Measurements from ENCODE around the gene FTL.

Gene FTL

GRCh38 chr19:48967346-48968178 lies 2.5 kb downstream of the FTL start:
- H3K9ac ChIP-seq (ENCODE audit: low read depth, low read length, poor library complexity) = peak overlapping the region; percentile 51
- H3K9me3 ChIP-seq (replicated peaks in 1 of 2; ENCODE audit: control insufficient read depth in 2 of 2, insufficient read depth in 1 of 2, low read depth in 1 of 2, low read length in 2 of 2) = peaks cover 0 to 8% of the 10 kb centered on the region in 2 donors
- peaks cover 23 to 55% of the 10 kb centered on the region in 2 donors for H3K36me3 ChIP-seq (replicated peaks in 1 of 2; ENCODE audit: control insufficient read depth in 2 of 2, insufficient read depth in 2 of 2, low read length in 2 of 2)
- H3K4ac ChIP-seq (ENCODE audit: low read length) = no peak overlapping the region
- no peak overlapping the region for H2AFZ ChIP-seq (ENCODE audit: low read length)
- H3K23ac ChIP-seq (ENCODE audit: low read depth, low read length, poor library complexity) = peak overlapping the region; percentile 75
- no peak overlapping the region for H4K91ac ChIP-seq (ENCODE audit: low read depth, low read length, poor library complexity)
- H3K18ac ChIP-seq (ENCODE audit: low read length) = no peak overlapping the region
- no peak overlapping the region for H4K8ac ChIP-seq (ENCODE audit: low read depth, low read length)
- peaks cover 17 to 18% of the 10 kb centered on the region in 2 donors for H3K4me1 ChIP-seq (ENCODE audit: control insufficient read depth in 2 of 2, insufficient read depth in 1 of 2, low read depth in 1 of 2, low read length in 2 of 2)
- no peak overlapping the region for H2BK15ac ChIP-seq (ENCODE audit: low read length)
- no peak overlapping the region for H2BK5ac ChIP-seq (ENCODE audit: low read length)
- no peak overlapping the region for H2AK5ac ChIP-seq (ENCODE audit: low read depth, low read length)
- H3K27me3 ChIP-seq (ENCODE audit: control insufficient read depth in 3 of 3, insufficient read depth in 3 of 3, low read depth in 1 of 3, low read length in 3 of 3) = no peaks in the 10 kb centered on the region
- no peak overlapping the region for H2BK120ac ChIP-seq (ENCODE audit: low read depth, low read length)
- H2BK12ac ChIP-seq (ENCODE audit: low read length) = no peak overlapping the region
- H3K27ac ChIP-seq (replicated peaks; ENCODE audit: low read length) = peak overlapping the region; percentile 6
- H3K14ac ChIP-seq (ENCODE audit: low read length) = no peak overlapping the region
- no CpG with 5 or more reads among the region's 14 CpGs for WGBS, 2 donors (ENCODE audit: extremely low coverage in 2 of 2, insufficient read length in 2 of 2, insufficient replicate concordance in 1 of 2)
- no peak for DNase-seq (ENCODE audit: low spot score)
- H3K79me1 ChIP-seq (ENCODE audit: low read depth, low read length) = peaks cover 3% of the 10 kb centered on the region
- no peak overlapping the region for H3K4me3 ChIP-seq (ENCODE audit: low read length in 2 of 2)
- no peak overlapping the region for H3K4me2 ChIP-seq (ENCODE audit: insufficient read depth, low read length, poor library complexity, severe bottlenecking)

DNA sequence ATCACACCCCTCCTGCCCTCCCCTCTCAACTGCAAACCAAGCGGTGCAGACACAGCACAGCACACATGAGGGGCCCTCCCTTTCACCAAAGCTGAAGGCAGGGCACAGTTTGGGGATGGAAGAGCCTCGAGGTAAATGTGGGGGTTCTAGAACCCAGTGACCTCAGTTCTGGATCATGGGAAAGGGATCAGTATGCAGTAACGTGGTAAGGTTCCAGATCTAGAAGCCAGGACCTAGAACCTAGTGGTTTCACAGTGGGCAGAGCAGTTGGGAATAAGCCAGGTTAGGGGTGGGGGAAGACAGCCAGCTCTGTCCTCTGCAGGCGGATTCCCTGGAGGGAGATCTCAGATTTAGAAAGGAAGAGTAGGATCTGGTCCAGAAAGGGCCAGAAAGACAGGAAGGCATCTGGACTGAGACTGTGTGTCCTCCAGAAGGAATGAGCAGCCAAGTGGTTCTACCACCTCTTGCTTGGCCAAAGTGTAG lies 3.1 kb downstream of the FTL start:
- H3K36me3 ChIP-seq (replicated peaks in 1 of 2; ENCODE audit: control insufficient read depth in 2 of 2, insufficient read depth in 2 of 2, low read length in 2 of 2) = peaks cover 25 to 61% of the 10 kb centered on the region in 2 donors

GRCh38 chr19:48968813-48969218 lies 3.7 kb downstream of the FTL start:
- H2BK15ac ChIP-seq (ENCODE audit: low read length) = no peak overlapping the region
- no peak overlapping the region for H3K27ac ChIP-seq (replicated peaks; ENCODE audit: low read length)
- WGBS, 2 donors (ENCODE audit: extremely low coverage in 2 of 2, insufficient read length in 2 of 2, insufficient replicate concordance in 1 of 2) = no CpG with 5 or more reads among the region's 15 CpGs
- H3K4me2 ChIP-seq (ENCODE audit: insufficient read depth, low read length, poor library complexity, severe bottlenecking) = no peak overlapping the region
- H3K9ac ChIP-seq (ENCODE audit: low read depth, low read length, poor library complexity) = no peak overlapping the region
- no peak overlapping the region for H3K4me3 ChIP-seq (ENCODE audit: low read length in 2 of 2)
- no peak overlapping the region for H2BK120ac ChIP-seq (ENCODE audit: low read depth, low read length)
- H3K36me3 ChIP-seq (replicated peaks in 1 of 2; ENCODE audit: control insufficient read depth in 2 of 2, insufficient read depth in 2 of 2, low read length in 2 of 2) = peaks cover 27 to 65% of the 10 kb centered on the region in 2 donors
- no peak overlapping the region for H3K18ac ChIP-seq (ENCODE audit: low read length)
- H3K4ac ChIP-seq (ENCODE audit: low read length) = no peak overlapping the region
- DNase-seq (ENCODE audit: low spot score) = no peak
- no peak overlapping the region for H2BK12ac ChIP-seq (ENCODE audit: low read length)
- H3K14ac ChIP-seq (ENCODE audit: low read length) = no peak overlapping the region
- peaks cover 0 to 8% of the 10 kb centered on the region in 2 donors for H3K9me3 ChIP-seq (replicated peaks in 1 of 2; ENCODE audit: control insufficient read depth in 2 of 2, insufficient read depth in 1 of 2, low read depth in 1 of 2, low read length in 2 of 2)
- H3K4me1 ChIP-seq (ENCODE audit: control insufficient read depth in 2 of 2, insufficient read depth in 1 of 2, low read depth in 1 of 2, low read length in 2 of 2) = peaks cover 8 to 11% of the 10 kb centered on the region in 2 donors
- H3K23ac ChIP-seq (ENCODE audit: low read depth, low read length, poor library complexity) = no peak overlapping the region
- no peak overlapping the region for H2AK5ac ChIP-seq (ENCODE audit: low read depth, low read length)
- no peak overlapping the region for H2AFZ ChIP-seq (ENCODE audit: low read length)
- H4K8ac ChIP-seq (ENCODE audit: low read depth, low read length) = no peak overlapping the region
- H2BK5ac ChIP-seq (ENCODE audit: low read length) = no peak overlapping the region
- H3K27me3 ChIP-seq (ENCODE audit: control insufficient read depth in 3 of 3, insufficient read depth in 3 of 3, low read depth in 1 of 3, low read length in 3 of 3) = no peaks in the 10 kb centered on the region
- H4K91ac ChIP-seq (ENCODE audit: low read depth, low read length, poor library complexity) = no peak overlapping the region
- peaks cover 3% of the 10 kb centered on the region for H3K79me1 ChIP-seq (ENCODE audit: low read depth, low read length)

More for the DNA sequence above, 3.1 kb downstream of the FTL start:
- Histone ChIP-seq H4K8ac (ENCODE audit: low read depth, low read length) (no peak overlapping the region), H3K4me3 (ENCODE audit: low read length in 2 of 2) (no peak overlapping the region), H2BK120ac (ENCODE audit: low read depth, low read length) (no peak overlapping the region), H3K79me1 (ENCODE audit: low read depth, low read length) (peaks cover 3% of the 10 kb centered on the region), H3K18ac (ENCODE audit: low read length) (no peak overlapping the region), H3K9me3 (replicated peaks in 1 of 2; ENCODE audit: control insufficient read depth in 2 of 2, insufficient read depth in 1 of 2, low read depth in 1 of 2, low read length in 2 of 2) (peaks cover 0 to 8% of the 10 kb centered on the region in 2 donors), H3K14ac (ENCODE audit: low read length) (no peak overlapping the region), H2AK5ac (ENCODE audit: low read depth, low read length) (no peak overlapping the region), H3K23ac (ENCODE audit: low read depth, low read length, poor library complexity) (peak overlapping the region; percentile 75), H4K91ac (ENCODE audit: low read depth, low read length, poor library complexity) (no peak overlapping the region), H3K27me3 (ENCODE audit: control insufficient read depth in 3 of 3, insufficient read depth in 3 of 3, low read depth in 1 of 3, low read length in 3 of 3) (no peaks in the 10 kb centered on the region), H2BK15ac (ENCODE audit: low read length) (no peak overlapping the region), H3K4me2 (ENCODE audit: insufficient read depth, low read length, poor library complexity, severe bottlenecking) (no peak overlapping the region), H2BK5ac (ENCODE audit: low read length) (no peak overlapping the region), H3K9ac (ENCODE audit: low read depth, low read length, poor library complexity) (no peak overlapping the region), H3K4me1 (ENCODE audit: control insufficient read depth in 2 of 2, insufficient read depth in 1 of 2, low read depth in 1 of 2, low read length in 2 of 2) (peaks cover 14% of the 10 kb centered on the region in 2 donors), H2BK12ac (ENCODE audit: low read length) (no peak overlapping the region), H2AFZ (ENCODE audit: low read length) (no peak overlapping the region), H3K27ac (replicated peaks; ENCODE audit: low read length) (no peak overlapping the region), H3K4ac (ENCODE audit: low read length) (no peak overlapping the region)
- no CpG with 5 or more reads among the region's 4 CpGs for WGBS, 2 donors (ENCODE audit: extremely low coverage in 2 of 2, insufficient read length in 2 of 2, insufficient replicate concordance in 1 of 2)
- no peak for DNase-seq (ENCODE audit: low spot score)

Measured in neuronal stem cell (in vitro differentiated cells).